ENCODE data around the gene PDIA5. TPM values are rescaled to one million over a fixed set of nuclear protein-coding genes. Genes with fewer than 3 reads are reported as not detected.

The PDIA5 gene
- total RNA-seq, 2 experiments from 2014 or later = 2.2 to 3.0 TPM

GRCh38 chr3:123129092-123129491 is 62.3 kb downstream of the PDIA5 start:
- no peak overlapping the region for H3K4me3 ChIP-seq (ENCODE audit: low read length)
- ATAC-seq (ENCODE audit: poor library complexity) = no peak
- H3K36me3 ChIP-seq (ENCODE audit: insufficient read depth, low read length) = peaks cover 16% of the 10 kb centered on the region
- CTCF ChIA-PET = no interaction called here
- no peaks in the 10 kb centered on the region for H3K27me3 ChIP-seq (ENCODE audit: control insufficient read depth in 1 of 2, insufficient read depth in 2 of 2, low read length in 2 of 2)
- TF ChIP-seq, protein P1, sequence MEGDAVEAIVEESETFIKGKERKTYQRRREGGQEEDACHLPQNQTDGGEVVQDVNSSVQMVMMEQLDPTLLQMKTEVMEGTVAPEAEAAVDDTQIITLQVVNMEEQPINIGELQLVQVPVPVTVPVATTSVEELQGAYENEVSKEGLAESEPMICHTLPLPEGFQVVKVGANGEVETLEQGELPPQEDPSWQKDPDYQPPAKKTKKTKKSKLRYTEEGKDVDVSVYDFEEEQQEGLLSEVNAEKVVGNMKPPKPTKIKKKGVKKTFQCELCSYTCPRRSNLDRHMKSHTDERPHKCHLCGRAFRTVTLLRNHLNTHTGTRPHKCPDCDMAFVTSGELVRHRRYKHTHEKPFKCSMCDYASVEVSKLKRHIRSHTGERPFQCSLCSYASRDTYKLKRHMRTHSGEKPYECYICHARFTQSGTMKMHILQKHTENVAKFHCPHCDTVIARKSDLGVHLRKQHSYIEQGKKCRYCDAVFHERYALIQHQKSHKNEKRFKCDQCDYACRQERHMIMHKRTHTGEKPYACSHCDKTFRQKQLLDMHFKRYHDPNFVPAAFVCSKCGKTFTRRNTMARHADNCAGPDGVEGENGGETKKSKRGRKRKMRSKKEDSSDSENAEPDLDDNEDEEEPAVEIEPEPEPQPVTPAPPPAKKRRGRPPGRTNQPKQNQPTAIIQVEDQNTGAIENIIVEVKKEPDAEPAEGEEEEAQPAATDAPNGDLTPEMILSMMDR (IDR thresholded peaks at IDR 0.05) = no peak
- DNase-seq = no peak
- Mint-ChIP-seq H3K27me3 (no peaks in the 10 kb centered on the region), H3K9me3 (no peaks in the 10 kb centered on the region), H3K4me3 (no peak overlapping the region), H3K36me3 (ENCODE audit: low read depth) (peaks cover 37% of the 10 kb centered on the region), H3K4me1 (ENCODE audit: low read depth) (no peaks in the 10 kb centered on the region), H3K27ac (no peak overlapping the region)
- no peaks in the 10 kb centered on the region for H3K9me3 ChIP-seq (ENCODE audit: control insufficient read depth in 1 of 2, insufficient read depth in 1 of 2, low read length in 2 of 2)
- POLR2A ChIA-PET = no interaction called here
- no peak overlapping the region for H3K27ac ChIP-seq (ENCODE audit: low read depth in 1 of 2, low read length in 2 of 2)
- H3K4me1 ChIP-seq (ENCODE audit: insufficient read depth, low read length) = no peaks in the 10 kb centered on the region
- intact Hi-C loops (cut with DNase I, micrococcal nuclease) = no loop called here

GRCh38 chr3:123129532-123129931 is 62.7 kb downstream of the PDIA5 start:
- H3K36me3 ChIP-seq (ENCODE audit: insufficient read depth, low read length) = peaks cover 13% of the 10 kb centered on the region
- CTCF ChIA-PET = no interaction called here
- no peak overlapping the region for H3K27ac ChIP-seq (ENCODE audit: low read depth in 1 of 2, low read length in 2 of 2)
- H3K9me3 ChIP-seq (ENCODE audit: control insufficient read depth in 1 of 2, insufficient read depth in 1 of 2, low read length in 2 of 2) = no peaks in the 10 kb centered on the region
- Mint-ChIP-seq H3K27me3 (no peaks in the 10 kb centered on the region), H3K4me3 (no peak overlapping the region), H3K36me3 (ENCODE audit: low read depth) (peaks cover 37% of the 10 kb centered on the region), H3K9me3 (no peaks in the 10 kb centered on the region), H3K27ac (no peak overlapping the region), H3K4me1 (ENCODE audit: low read depth) (no peaks in the 10 kb centered on the region)
- TF ChIP-seq, protein P1 (IDR thresholded peaks at IDR 0.05) = no peak
- no peaks in the 10 kb centered on the region for H3K4me1 ChIP-seq (ENCODE audit: insufficient read depth, low read length)
- ATAC-seq (ENCODE audit: poor library complexity) = no peak
- intact Hi-C loops (cut with DNase I, micrococcal nuclease) = no loop called here
- POLR2A ChIA-PET = interaction anchor here (0.7 kb wide), 1 partner anchor 1341 kb away, joined by 3 read pairs; no protein-coding TSS in a partner anchor
- no peaks in the 10 kb centered on the region for H3K27me3 ChIP-seq (ENCODE audit: control insufficient read depth in 1 of 2, insufficient read depth in 2 of 2, low read length in 2 of 2)
- no peak for DNase-seq
- no peak overlapping the region for H3K4me3 ChIP-seq (ENCODE audit: low read length)

DNA sequence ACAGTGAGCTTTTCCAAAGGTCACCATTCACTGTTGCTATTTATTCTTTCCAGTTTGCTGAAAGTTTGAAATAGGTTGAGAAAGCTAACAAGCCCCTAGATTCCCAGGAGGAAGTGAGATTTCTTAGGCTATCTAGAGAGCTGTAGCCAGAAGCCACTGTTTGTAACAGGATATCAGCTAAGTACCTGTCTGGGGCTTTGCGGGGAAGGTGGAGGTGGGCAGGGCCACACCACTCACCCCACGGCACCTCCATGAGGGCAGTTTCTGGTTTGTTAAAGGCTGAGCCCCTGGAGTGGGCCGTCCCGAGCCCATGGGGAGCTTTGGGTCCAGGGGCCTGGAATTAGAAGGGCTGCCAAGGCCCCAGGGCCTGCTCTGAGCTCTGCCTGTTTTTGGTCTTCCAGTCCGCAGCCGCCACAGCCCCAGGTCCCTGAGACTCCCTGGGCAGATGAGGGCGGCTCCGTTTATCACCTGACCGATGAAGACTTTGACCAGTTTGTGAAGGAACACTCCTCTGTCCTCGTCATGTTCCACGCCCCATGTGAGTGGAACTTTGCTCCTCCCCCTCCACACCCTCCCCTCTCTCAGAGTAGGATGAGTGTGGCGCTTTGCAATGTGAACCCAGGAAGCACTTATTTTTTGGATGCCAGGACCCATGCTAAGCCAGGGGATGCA is 63.4 kb downstream of the PDIA5 start:
- peaks cover 36% of the 10 kb centered on the region for H3K36me3 Mint-ChIP-seq (ENCODE audit: low read depth)

More for the DNA sequence above, 63.4 kb downstream of the PDIA5 start:
- H3K4me1 Mint-ChIP-seq (ENCODE audit: low read depth) = no peaks in the 10 kb centered on the region
- no peaks in the 10 kb centered on the region for H3K27me3 Mint-ChIP-seq
- Histone ChIP-seq H3K27me3 (ENCODE audit: control insufficient read depth in 1 of 2, insufficient read depth in 2 of 2, low read length in 2 of 2) (no peaks in the 10 kb centered on the region), H3K4me1 (ENCODE audit: insufficient read depth, low read length) (no peaks in the 10 kb centered on the region), H3K4me3 (ENCODE audit: low read length) (no peak overlapping the region), H3K27ac (ENCODE audit: low read depth in 1 of 2, low read length in 2 of 2) (no peak overlapping the region), H3K9me3 (ENCODE audit: control insufficient read depth in 1 of 2, insufficient read depth in 1 of 2, low read length in 2 of 2) (no peaks in the 10 kb centered on the region), H3K36me3 (ENCODE audit: insufficient read depth, low read length) (peaks cover 11% of the 10 kb centered on the region)
- H3K9me3 Mint-ChIP-seq = no peaks in the 10 kb centered on the region
- TF ChIP-seq, protein P1 (IDR thresholded peaks at IDR 0.05) = no peak
- ChIA-PET POLR2A (interaction anchor here (0.7 kb wide), 1 partner anchor 1342 kb away, joined by 3 read pairs; no protein-coding TSS in a partner anchor), CTCF (no interaction called here)
- intact Hi-C loops (cut with DNase I, micrococcal nuclease) = no loop called here
- no peak overlapping the region for H3K27ac Mint-ChIP-seq
- DNase-seq (no peak), ATAC-seq (ENCODE audit: poor library complexity) (no peak)
- no peak overlapping the region for H3K4me3 Mint-ChIP-seq
